ENCODE results near the gene OLFM1. TPM values are rescaled to one million over a fixed set of nuclear protein-coding genes. Genes with fewer than 3 reads are reported as not detected.

Gene OLFM1
- total and polyA plus RNA-seq, 9 of the 15 experiments (the other 6 are each of a cell fraction or from before 2014, with no cell fraction given): not detected

DNA sequence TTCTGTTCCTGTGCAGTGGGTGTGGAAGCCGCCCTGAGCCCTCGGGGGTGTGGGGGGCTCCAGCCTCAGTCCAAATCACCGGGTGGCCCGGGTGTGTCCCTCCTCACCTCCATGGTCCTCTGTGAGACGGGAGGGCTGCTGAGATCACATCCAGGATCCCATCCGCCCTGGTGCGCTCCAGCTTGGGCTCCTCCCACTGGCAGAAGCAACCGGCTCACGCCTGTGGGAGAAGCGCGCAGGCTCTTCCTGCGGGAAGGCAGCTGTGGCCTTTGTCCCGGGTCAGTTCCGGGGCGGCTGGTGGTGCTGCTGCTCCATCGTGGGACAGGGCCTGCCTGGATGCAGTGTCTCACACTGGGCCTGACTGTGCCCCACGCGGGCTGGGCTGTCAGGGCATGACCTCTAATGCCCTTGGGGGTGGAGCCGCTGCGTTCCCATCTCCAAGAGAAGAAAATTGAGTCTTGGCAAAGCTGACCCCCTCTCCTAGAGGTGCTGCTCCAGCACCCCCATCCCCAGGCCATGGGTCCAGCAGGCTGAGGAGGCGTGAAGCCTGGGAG lies 18.5 kb downstream of the OLFM1 start:
- ATAC-seq (no peak), DNase-seq (ENCODE audit: extremely low read depth in 1 of 4, low spot score in 3 of 4) (no peak), FAIRE-seq (no peak)
- no peaks in the 10 kb centered on the region for H3K79me2 ChIP-seq (ENCODE audit: control insufficient read depth, insufficient read depth, low read length)
- H3K36me3 ChIP-seq (ENCODE audit: control insufficient read depth, insufficient read depth, low read length): no peaks in the 10 kb centered on the region
- intact Hi-C loops (cut with micrococcal nuclease): no loop called here
- BruUV-seq (replicated peaks): no TSS peak
- no peaks in the 10 kb centered on the region for H3K9me3 ChIP-seq (replicated peaks; ENCODE audit: control insufficient read depth, insufficient read depth, low read depth, low read length)
- CTCF ChIA-PET (ENCODE audit: low intra/inter-chr PET ratio): interaction anchor here (0.5 kb wide), 1 partner anchor 393 kb away, joined by 3 read pairs; no protein-coding TSS in a partner anchor
- no peaks in the 10 kb centered on the region for H3K9me1 ChIP-seq (ENCODE audit: control insufficient read depth, insufficient read depth, low read length)
- no peaks in the 10 kb centered on the region for H3K4me1 ChIP-seq (replicated peaks in 1 of 2; ENCODE audit: control insufficient read depth in 2 of 2, insufficient read depth in 2 of 2, low read length in 2 of 2)
- POLR2A ChIA-PET: no interaction called here
- in situ Hi-C loops (cut with MboI): no loop called here
- no peak overlapping the region for H3K27ac ChIP-seq (ENCODE audit: extremely low read depth, low read depth, low read length)
- no peak overlapping the region; a peak in 1 of 4 replicates for H3K9ac ChIP-seq (ENCODE audit: insufficient read depth in 1 of 2, low read depth in 2 of 2, low read length in 2 of 2)
- H4K20me1 ChIP-seq (replicated peaks; ENCODE audit: control insufficient read depth, insufficient read depth, low read length): peaks cover 6% of the 10 kb centered on the region
- H3K4me2 ChIP-seq (ENCODE audit: insufficient read depth, low read length): no peak overlapping the region
- no peak overlapping the region for H2AFZ ChIP-seq (ENCODE audit: low read depth, low read length)
- 2% methylated on average over 17 of the region's 21 CpGs for whole genome bisulfite sequencing (ENCODE audit: insufficient coverage, low coverage, missing lambda C conversion rate)
- H3K27me3 ChIP-seq (ENCODE audit: control insufficient read depth in 2 of 2, insufficient read depth in 2 of 2, low read length in 2 of 2): peaks cover 19 to 92% of the 10 kb centered on the region in 2 experiments
- no peak overlapping the region for H3K4me3 ChIP-seq
- TF ChIP-seq SP2 (IDR thresholded peaks at IDR 0.05; ENCODE audit: extremely low read depth, low read depth, low read length, poor library complexity, severe bottlenecking) (no peak), FOXP1 (CRISPR knock-in tag; IDR thresholded peaks at IDR 0.05) (no peak), BCOR (IDR thresholded peaks at IDR 0.05) (no peak), ELF2 (CRISPR knock-in tag; IDR thresholded peaks at IDR 0.05) (no peak), POLR3A (IDR thresholded peaks at IDR 0.05; ENCODE audit: borderline replicate concordance, extremely low read depth, insufficient read depth, insufficient read length) (no peak), U2AF2 (optimal IDR thresholded peaks at IDR 0.05; ENCODE audit: low read depth, low read length) (no peak), CBX3 (IDR thresholded peaks at IDR 0.05; ENCODE audit: borderline replicate concordance in 1 of 2, low read length in 2 of 2) (no peak)
- TF ChIP-seq, protein P1, sequence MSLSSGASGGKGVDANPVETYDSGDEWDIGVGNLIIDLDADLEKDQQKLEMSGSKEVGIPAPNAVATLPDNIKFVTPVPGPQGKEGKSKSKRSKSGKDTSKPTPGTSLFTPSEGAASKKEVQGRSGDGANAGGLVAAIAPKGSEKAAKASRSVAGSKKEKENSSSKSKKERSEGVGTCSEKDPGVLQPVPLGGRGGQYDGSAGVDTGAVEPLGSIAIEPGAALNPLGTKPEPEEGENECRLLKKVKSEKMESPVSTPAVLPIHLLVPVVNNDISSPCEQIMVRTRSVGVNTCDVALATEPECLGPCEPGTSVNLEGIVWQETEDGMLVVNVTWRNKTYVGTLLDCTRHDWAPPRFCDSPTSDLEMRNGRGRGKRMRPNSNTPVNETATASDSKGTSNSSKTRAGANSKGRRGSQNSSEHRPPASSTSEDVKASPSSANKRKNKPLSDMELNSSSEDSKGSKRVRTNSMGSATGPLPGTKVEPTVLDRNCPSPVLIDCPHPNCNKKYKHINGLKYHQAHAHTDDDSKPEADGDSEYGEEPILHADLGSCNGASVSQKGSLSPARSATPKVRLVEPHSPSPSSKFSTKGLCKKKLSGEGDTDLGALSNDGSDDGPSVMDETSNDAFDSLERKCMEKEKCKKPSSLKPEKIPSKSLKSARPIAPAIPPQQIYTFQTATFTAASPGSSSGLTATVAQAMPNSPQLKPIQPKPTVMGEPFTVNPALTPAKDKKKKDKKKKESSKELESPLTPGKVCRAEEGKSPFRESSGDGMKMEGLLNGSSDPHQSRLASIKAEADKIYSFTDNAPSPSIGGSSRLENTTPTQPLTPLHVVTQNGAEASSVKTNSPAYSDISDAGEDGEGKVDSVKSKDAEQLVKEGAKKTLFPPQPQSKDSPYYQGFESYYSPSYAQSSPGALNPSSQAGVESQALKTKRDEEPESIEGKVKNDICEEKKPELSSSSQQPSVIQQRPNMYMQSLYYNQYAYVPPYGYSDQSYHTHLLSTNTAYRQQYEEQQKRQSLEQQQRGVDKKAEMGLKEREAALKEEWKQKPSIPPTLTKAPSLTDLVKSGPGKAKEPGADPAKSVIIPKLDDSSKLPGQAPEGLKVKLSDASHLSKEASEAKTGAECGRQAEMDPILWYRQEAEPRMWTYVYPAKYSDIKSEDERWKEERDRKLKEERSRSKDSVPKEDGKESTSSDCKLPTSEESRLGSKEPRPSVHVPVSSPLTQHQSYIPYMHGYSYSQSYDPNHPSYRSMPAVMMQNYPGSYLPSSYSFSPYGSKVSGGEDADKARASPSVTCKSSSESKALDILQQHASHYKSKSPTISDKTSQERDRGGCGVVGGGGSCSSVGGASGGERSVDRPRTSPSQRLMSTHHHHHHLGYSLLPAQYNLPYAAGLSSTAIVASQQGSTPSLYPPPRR (CRISPR knock-in tag; IDR thresholded peaks at IDR 0.05; ENCODE audit: borderline replicate concordance): no peak
- TF ChIP-seq, protein P2, sequence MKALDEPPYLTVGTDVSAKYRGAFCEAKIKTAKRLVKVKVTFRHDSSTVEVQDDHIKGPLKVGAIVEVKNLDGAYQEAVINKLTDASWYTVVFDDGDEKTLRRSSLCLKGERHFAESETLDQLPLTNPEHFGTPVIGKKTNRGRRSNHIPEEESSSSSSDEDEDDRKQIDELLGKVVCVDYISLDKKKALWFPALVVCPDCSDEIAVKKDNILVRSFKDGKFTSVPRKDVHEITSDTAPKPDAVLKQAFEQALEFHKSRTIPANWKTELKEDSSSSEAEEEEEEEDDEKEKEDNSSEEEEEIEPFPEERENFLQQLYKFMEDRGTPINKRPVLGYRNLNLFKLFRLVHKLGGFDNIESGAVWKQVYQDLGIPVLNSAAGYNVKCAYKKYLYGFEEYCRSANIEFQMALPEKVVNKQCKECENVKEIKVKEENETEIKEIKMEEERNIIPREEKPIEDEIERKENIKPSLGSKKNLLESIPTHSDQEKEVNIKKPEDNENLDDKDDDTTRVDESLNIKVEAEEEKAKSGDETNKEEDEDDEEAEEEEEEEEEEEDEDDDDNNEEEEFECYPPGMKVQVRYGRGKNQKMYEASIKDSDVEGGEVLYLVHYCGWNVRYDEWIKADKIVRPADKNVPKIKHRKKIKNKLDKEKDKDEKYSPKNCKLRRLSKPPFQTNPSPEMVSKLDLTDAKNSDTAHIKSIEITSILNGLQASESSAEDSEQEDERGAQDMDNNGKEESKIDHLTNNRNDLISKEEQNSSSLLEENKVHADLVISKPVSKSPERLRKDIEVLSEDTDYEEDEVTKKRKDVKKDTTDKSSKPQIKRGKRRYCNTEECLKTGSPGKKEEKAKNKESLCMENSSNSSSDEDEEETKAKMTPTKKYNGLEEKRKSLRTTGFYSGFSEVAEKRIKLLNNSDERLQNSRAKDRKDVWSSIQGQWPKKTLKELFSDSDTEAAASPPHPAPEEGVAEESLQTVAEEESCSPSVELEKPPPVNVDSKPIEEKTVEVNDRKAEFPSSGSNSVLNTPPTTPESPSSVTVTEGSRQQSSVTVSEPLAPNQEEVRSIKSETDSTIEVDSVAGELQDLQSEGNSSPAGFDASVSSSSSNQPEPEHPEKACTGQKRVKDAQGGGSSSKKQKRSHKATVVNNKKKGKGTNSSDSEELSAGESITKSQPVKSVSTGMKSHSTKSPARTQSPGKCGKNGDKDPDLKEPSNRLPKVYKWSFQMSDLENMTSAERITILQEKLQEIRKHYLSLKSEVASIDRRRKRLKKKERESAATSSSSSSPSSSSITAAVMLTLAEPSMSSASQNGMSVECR (CRISPR knock-in tag; IDR thresholded peaks at IDR 0.05): no peak

Data from K562 (cell line).